Epithelial cell of esophagus (primary cell): ENCODE data around the gene YRDC.

Experiments used
- DNase-seq: peaks from one replicate; pipeline ENCODE4 v3.0.0; 2010; ENCODE audit warnings: low read depth
- H3K4me3 ChIP-seq: 2 replicates; pipeline ENCODE4 v1.5.1; 2011; ENCODE audit warnings: mild to moderate bottlenecking, low read length, control low read depth
- TF ChIP-seq, protein P1 (sequence below): IDR thresholded peaks from 2 replicates; pipeline ENCODE4 v1.5.1; 2011; ENCODE audit warnings: low read depth, mild to moderate bottlenecking, low read length, control low read depth, inconsistent platforms; ENCODE audit not compliant: insufficient read depth; ENCODE audit errors: missing control alignments

Gene YRDC, protein sequence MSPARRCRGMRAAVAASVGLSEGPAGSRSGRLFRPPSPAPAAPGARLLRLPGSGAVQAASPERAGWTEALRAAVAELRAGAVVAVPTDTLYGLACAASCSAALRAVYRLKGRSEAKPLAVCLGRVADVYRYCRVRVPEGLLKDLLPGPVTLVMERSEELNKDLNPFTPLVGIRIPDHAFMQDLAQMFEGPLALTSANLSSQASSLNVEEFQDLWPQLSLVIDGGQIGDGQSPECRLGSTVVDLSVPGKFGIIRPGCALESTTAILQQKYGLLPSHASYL

DNA sequence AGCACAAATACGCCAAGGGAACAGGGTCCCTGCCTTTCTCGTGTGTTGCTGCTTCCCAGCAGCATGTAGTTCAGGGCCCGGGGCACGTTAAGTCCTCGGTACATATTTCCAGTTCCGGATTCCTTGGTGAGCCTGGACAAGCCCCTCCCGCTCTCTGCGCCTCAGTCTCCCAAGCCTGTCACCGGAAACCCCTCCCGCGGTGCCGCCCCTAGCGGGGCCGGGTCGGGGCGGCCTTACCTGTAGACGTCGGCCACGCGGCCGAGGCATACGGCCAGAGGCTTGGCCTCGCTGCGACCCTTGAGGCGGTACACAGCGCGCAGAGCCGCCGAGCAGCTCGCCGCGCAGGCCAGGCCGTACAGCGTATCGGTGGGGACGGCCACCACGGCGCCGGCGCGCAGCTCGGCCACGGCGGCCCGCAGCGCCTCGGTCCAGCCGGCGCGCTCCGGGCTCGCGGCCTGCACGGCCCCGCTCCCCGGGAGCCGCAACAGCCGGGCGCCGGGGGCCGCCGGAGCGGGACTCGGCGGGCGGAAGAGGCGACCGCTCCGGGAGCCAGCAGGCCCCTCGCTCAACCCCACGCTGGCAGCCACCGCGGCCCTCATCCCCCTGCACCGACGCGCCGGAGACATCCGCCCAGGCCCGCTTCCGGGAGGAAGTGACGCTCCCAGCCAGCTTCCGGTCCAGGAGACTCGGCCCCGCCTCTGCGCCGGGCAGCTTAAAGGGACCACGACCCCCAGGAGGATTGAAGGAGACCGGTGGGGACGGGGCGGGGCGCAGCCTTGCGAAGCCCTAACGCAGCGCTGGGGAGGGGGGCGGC lies at the start of gene YRDC, which contains the start of gene C1orf122:
TSS of gene YRDC (minus strand) at position 654 of the 814 bp plus-strand sequence. CDS start at position 626, 28 bp downstream.
TSS of gene C1orf122 (plus strand) at position 236 of the 814 bp plus-strand sequence. CDS start 615 bp downstream, outside the sequence.
- H3K4me3 ChIP-seq, result peak within 1 kb of the TSS; percentile 89
- peak; percentile 95 for DNase-seq
- TF ChIP-seq, protein P1, sequence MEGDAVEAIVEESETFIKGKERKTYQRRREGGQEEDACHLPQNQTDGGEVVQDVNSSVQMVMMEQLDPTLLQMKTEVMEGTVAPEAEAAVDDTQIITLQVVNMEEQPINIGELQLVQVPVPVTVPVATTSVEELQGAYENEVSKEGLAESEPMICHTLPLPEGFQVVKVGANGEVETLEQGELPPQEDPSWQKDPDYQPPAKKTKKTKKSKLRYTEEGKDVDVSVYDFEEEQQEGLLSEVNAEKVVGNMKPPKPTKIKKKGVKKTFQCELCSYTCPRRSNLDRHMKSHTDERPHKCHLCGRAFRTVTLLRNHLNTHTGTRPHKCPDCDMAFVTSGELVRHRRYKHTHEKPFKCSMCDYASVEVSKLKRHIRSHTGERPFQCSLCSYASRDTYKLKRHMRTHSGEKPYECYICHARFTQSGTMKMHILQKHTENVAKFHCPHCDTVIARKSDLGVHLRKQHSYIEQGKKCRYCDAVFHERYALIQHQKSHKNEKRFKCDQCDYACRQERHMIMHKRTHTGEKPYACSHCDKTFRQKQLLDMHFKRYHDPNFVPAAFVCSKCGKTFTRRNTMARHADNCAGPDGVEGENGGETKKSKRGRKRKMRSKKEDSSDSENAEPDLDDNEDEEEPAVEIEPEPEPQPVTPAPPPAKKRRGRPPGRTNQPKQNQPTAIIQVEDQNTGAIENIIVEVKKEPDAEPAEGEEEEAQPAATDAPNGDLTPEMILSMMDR, result no peak

DNA sequence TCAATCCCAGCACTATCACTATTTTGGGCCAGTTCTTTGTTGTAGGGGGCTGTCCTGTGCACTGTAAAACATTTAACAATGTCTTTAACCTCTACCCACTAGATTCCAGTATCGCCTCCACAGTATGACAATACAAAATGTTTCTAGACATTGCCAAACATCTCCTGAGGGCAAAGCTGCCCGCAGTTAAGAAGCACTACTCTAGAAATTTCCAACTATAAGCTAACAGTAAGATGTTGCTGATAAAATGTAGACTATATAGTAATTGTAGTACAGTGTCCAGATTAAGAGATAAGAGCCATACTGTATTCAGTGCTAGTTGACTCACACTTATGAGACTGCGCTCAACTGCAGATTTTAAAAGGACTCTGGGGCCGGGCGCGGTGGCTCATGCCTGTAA lies 46.4 kb upstream of the YRDC start:
- DNase-seq, result no peak
- TF ChIP-seq, protein P1, result no peak
- H3K4me3 ChIP-seq, result no peak overlapping the region

DNA sequence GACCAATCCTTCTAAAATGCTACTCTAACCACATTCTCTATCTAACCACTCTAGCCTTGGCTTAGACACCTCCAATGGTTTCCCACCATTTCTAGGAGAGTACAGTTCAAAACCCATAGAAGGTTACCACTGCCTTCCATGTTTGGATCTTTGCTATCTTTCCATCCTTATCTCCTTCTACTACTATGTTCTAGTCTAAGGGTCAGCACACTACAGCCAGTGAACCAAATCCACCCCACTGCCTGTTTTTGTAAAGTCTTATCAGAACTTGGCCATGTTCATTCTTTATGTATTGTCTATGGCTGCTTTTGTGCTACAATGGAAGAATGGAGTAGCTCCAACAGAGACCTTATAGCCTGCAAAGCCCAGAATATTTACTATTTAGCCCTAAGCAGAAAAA lies 45.1 kb upstream of the YRDC start:
- TF ChIP-seq, protein P1, result no peak
- no peak overlapping the region for H3K4me3 ChIP-seq
- no peak for DNase-seq

DNA sequence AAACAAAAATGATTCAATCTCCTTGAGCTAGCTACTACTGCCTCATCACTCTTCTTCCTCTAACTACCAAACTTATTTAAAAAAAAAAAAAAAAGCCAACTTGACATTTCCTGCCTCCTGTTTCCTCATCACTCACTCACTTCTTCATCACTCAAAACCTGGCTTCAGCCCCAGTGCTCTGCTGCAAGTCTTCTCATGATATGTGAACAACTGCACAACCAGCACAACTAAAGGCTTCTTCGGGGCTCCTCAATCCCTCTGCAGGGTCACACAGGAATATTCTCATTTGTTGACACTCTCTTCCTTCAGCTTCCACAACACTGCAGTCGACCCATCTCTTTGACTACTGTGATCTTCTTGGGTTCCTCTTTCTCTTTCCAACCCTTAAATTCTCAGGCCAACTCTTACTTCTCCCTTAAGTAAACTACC lies 43.8 kb upstream of the YRDC start:
- DNase-seq, result peak; percentile 63
- TF ChIP-seq, protein P1, result no peak

DNA sequence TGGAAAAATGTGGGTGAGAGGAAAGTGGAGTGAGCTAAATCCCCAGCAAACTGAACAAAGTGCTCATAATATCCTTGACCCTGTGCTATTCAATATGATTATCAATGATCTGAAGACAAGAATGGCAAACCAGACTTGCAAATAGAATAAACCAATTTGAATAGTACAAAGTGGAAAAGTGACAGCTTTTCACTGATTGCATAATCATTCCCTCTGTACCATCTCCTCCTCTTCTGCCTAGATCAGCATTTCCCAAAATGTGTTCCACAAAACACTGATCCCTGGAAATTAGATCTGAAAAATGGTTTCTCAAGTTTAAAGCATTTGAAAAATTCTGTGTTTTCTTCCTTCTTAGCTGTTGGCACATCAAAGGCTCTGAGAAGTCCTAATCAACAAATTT lies 43.3 kb upstream of the YRDC start:
- DNase-seq, result no peak
- TF ChIP-seq, protein P1, result no peak
- no peak overlapping the region for H3K4me3 ChIP-seq

More for the DNA sequence above, 43.8 kb upstream of the YRDC start:
- no peak overlapping the region for H3K4me3 ChIP-seq

DNA sequence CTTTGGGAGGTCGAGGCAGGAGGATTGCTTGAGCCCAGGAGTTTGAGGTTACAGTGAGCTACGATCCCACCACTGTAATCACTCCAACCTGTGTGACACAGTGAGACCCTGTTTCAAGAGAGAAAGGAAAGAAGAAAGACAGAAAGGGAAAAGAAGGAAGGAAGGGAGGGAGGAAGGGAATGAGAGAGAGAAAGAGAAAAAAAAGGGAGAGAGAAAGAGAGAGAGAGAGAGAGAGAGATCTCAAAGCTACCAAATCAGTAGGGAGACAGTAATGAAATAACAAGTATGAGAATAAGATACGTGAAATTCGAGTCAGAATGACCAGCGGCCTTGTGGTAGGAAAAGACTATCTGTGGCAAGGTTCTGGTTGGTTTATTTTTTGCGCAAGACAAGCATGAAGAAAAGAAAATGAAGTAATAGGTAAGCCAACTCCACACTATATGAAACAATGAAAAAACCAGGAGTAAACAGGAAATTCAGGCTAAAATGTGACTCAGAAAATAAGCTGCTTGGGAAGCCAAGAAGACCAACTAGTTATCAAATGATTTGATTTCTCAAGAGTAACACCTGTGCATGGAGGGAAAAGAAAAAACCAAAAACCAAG lies 42.4 kb upstream of the YRDC start:
- H3K4me3 ChIP-seq, result no peak overlapping the region
- TF ChIP-seq, protein P1, result no peak
- peak; percentile 88 for DNase-seq
